ENCODE results near the gene RRP12.

Gene RRP12

DNA sequence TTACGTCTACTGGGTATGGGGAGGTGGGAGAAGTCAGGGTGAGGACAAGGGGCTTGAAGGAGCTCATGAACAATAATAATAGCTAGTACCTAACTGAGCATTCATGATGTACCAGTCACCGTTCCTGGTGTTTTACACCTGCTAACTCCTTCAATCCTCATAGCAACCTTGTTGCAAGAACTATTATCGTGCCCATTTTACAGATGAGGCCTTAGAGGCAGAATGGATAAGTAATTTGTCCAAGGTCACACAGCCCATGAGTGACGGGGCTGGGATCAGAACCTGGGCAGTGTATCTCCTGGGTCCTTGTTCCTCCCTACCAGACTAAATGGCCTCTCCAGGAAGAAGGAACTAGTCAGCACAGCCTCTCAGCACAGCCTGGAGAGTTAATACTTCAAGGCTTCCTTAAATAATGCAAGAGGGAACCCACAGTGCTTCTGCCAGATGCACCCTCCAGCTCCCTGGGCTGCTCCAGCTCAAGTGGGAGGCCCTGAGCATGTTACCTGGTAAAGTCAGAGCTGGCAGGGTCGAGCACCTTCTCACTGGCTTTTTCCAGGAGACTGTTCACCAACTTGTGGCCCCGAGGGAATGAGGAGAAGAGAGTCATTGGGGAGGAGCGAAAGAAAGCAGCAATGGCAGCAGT, 28.8 kb downstream of the RRP12 start:
- H3K9me2 ChIP-seq (ENCODE audit: low read depth, low read length) = no peaks in the 10 kb centered on the region
- no peaks in the 10 kb centered on the region for H4K20me1 ChIP-seq (ENCODE audit: insufficient read depth, low read length)
- H3K4me3 ChIP-seq (ENCODE audit: low read depth, low read length, poor library complexity, severe bottlenecking) = no peak overlapping the region
- H3K27me3 ChIP-seq (ENCODE audit: insufficient read depth, low read length) = no peaks in the 10 kb centered on the region
- no peaks in the 10 kb centered on the region for H3F3A ChIP-seq (ENCODE audit: insufficient read depth, low read length)
- no peak overlapping the region for H3K9ac ChIP-seq (ENCODE audit: low read length)
- H3K27ac ChIP-seq (ENCODE audit: low read depth, low read length, poor library complexity, severe bottlenecking) = no peak overlapping the region
- no peaks in the 10 kb centered on the region for H3K4me1 ChIP-seq (ENCODE audit: insufficient read depth, low read length, severe bottlenecking)
- no peaks in the 10 kb centered on the region for H3K9me3 ChIP-seq (ENCODE audit: low read length)
- no peaks in the 10 kb centered on the region for H3K79me2 ChIP-seq (ENCODE audit: insufficient read depth, low read length)
- no peak overlapping the region for H3K4me2 ChIP-seq (ENCODE audit: low read length)
- TF ChIP-seq, protein P1, sequence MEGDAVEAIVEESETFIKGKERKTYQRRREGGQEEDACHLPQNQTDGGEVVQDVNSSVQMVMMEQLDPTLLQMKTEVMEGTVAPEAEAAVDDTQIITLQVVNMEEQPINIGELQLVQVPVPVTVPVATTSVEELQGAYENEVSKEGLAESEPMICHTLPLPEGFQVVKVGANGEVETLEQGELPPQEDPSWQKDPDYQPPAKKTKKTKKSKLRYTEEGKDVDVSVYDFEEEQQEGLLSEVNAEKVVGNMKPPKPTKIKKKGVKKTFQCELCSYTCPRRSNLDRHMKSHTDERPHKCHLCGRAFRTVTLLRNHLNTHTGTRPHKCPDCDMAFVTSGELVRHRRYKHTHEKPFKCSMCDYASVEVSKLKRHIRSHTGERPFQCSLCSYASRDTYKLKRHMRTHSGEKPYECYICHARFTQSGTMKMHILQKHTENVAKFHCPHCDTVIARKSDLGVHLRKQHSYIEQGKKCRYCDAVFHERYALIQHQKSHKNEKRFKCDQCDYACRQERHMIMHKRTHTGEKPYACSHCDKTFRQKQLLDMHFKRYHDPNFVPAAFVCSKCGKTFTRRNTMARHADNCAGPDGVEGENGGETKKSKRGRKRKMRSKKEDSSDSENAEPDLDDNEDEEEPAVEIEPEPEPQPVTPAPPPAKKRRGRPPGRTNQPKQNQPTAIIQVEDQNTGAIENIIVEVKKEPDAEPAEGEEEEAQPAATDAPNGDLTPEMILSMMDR (IDR thresholded peaks at IDR 0.05; ENCODE audit: low read length) = no peak
- TF ChIP-seq EZH2 (IDR thresholded peaks at IDR 0.05; ENCODE audit: borderline replicate concordance, low read length) = no peak
- no peak overlapping the region for H2AFZ ChIP-seq (ENCODE audit: low read length)
- H3K36me3 ChIP-seq (ENCODE audit: insufficient read depth, low read length) = peaks cover 19% of the 10 kb centered on the region; the same call in 1 of the 2 replicates

DNA sequence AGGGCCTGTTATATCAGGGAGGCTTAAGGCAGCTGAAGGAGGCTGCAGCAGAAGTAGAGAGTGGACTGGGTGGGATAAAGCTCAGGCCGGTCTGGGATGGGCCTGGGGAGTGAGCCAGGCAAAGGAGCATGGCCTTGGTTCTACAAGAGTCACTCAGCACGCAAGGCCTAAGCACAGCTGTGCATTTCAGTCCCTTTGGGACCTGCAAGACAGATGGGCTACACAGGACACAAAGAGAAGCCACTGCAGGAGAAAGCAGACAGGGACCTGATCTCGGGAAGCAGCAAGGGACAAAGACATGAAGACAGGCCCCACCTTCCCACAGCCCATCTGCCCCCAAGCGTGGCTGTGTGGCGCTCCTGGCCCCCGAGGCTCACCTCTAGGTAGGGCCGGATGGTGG, 29.4 kb downstream of the RRP12 start:
- Histone ChIP-seq H3K4me1 (ENCODE audit: insufficient read depth, low read length, severe bottlenecking) (no peaks in the 10 kb centered on the region), H3K79me2 (ENCODE audit: insufficient read depth, low read length) (no peaks in the 10 kb centered on the region), H2AFZ (ENCODE audit: low read length) (no peak overlapping the region), H3K4me2 (ENCODE audit: low read length) (no peak overlapping the region), H3K9me2 (ENCODE audit: low read depth, low read length) (no peaks in the 10 kb centered on the region), H3K36me3 (ENCODE audit: insufficient read depth, low read length) (peaks cover 23% of the 10 kb centered on the region; the same call in 1 of the 2 replicates), H4K20me1 (ENCODE audit: insufficient read depth, low read length) (no peaks in the 10 kb centered on the region), H3K27ac (ENCODE audit: low read depth, low read length, poor library complexity, severe bottlenecking) (no peak overlapping the region), H3K9ac (ENCODE audit: low read length) (no peak overlapping the region), H3K9me3 (ENCODE audit: low read length) (no peaks in the 10 kb centered on the region), H3F3A (ENCODE audit: insufficient read depth, low read length) (no peaks in the 10 kb centered on the region), H3K4me3 (ENCODE audit: low read depth, low read length, poor library complexity, severe bottlenecking) (no peak overlapping the region), H3K27me3 (ENCODE audit: insufficient read depth, low read length) (no peaks in the 10 kb centered on the region)
- no peak for TF ChIP-seq EZH2 (IDR thresholded peaks at IDR 0.05; ENCODE audit: borderline replicate concordance, low read length)
- TF ChIP-seq, protein P1 (IDR thresholded peaks at IDR 0.05; ENCODE audit: low read length) = no peak

DNA sequence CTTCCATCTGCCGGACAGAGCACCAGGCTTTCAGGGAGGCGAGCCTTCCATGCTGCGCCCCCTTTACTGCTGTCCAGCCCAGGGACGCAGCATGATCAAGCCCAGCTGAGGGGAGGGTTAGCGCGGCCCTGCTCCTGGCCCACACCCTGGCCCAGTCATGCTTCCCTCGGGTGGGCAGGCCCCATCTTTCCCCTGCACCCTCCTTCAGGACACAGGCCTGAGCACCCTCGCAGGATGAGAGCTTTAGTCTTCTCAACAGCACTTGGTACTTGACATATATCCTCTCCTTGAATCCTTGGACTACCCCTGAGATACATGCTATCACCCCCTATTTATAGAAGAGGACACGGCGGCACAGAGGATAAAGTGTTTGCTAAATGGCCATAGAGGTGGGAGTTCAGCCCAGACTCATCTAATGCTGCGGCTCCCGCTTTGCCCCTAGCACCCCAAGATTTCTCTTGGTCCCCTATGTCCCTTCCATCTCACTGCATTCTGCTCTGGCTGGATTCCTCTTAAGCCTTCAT, 34.0 kb downstream of the RRP12 start:
- no peak overlapping the region for H3K4me3 ChIP-seq (ENCODE audit: low read depth, low read length, poor library complexity, severe bottlenecking)
- H3K9me3 ChIP-seq (ENCODE audit: low read length) = no peaks in the 10 kb centered on the region
- peaks cover 12% of the 10 kb centered on the region for H3K4me1 ChIP-seq (ENCODE audit: insufficient read depth, low read length, severe bottlenecking)
- no peaks in the 10 kb centered on the region for H3K27me3 ChIP-seq (ENCODE audit: insufficient read depth, low read length)
- TF ChIP-seq, protein P1 (IDR thresholded peaks at IDR 0.05; ENCODE audit: low read length) = no peak
- TF ChIP-seq EZH2 (IDR thresholded peaks at IDR 0.05; ENCODE audit: borderline replicate concordance, low read length) = no peak
- peaks cover 19% of the 10 kb centered on the region; the same call in 1 of the 2 replicates for H3K36me3 ChIP-seq (ENCODE audit: insufficient read depth, low read length)
- no peaks in the 10 kb centered on the region for H3K79me2 ChIP-seq (ENCODE audit: insufficient read depth, low read length)
- H3K27ac ChIP-seq (ENCODE audit: low read depth, low read length, poor library complexity, severe bottlenecking) = no peak overlapping the region
- no peaks in the 10 kb centered on the region for H3F3A ChIP-seq (ENCODE audit: insufficient read depth, low read length)
- H3K4me2 ChIP-seq (ENCODE audit: low read length) = no peak overlapping the region
- H3K9ac ChIP-seq (ENCODE audit: low read length) = no peak overlapping the region
- no peaks in the 10 kb centered on the region for H4K20me1 ChIP-seq (ENCODE audit: insufficient read depth, low read length)
- H2AFZ ChIP-seq (ENCODE audit: low read length) = no peak overlapping the region
- no peaks in the 10 kb centered on the region for H3K9me2 ChIP-seq (ENCODE audit: low read depth, low read length)

Data from OCI-LY1 (cell line).